Thyroid gland (tissue), 4 donors: ENCODE measurements around the gene TRRAP.

Source experiments
- POLR2A ChIP-seq, 2 donors: fragments of 450-650 bp; IDR thresholded peaks; one replicate each; pipeline ENCODE4 v1.6.1; 2017; ENCODE audit warnings: antibody characterized with exemption in 2 of 2, mild to moderate bottlenecking in 2 of 2, moderate library complexity in 1 of 2
- TF ChIP-seq, protein P1 (sequence below), 6 experiments: fragments of 200-600 bp in 3 of 6; fragments of 450-650 bp in 3 of 6; sonication (generic) in 3 of 6; IDR thresholded peaks; one replicate each; pipeline ENCODE4 v1.5.1; 2016 to 2019; ENCODE audit warnings: antibody characterized with exemption in 6 of 6, mild to moderate bottlenecking in 2 of 6, inconsistent platforms in 1 of 6, moderate library complexity in 1 of 6

DNA sequence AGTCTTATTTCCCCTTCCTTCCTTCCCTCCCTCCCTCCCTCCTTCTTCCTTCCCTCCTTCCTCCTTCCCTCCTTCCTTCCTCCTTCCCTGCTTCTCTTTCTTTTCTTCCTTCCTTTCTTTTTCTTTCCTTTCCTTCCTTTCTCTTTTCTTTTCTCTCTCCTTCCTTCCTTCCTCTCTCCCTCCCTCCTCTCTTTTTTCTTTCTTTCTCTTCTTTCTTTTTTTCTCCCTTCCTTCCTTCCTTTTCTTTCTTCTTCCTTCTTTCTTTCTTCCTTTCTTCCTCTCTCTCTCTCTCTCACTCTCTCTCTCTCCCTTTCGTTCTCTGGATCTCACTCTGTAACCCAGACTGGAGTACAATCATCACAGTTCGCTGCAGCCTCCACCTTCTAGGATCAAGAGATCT, 14.7 kb upstream of the TRRAP start:
- TF ChIP-seq, protein P1, sequence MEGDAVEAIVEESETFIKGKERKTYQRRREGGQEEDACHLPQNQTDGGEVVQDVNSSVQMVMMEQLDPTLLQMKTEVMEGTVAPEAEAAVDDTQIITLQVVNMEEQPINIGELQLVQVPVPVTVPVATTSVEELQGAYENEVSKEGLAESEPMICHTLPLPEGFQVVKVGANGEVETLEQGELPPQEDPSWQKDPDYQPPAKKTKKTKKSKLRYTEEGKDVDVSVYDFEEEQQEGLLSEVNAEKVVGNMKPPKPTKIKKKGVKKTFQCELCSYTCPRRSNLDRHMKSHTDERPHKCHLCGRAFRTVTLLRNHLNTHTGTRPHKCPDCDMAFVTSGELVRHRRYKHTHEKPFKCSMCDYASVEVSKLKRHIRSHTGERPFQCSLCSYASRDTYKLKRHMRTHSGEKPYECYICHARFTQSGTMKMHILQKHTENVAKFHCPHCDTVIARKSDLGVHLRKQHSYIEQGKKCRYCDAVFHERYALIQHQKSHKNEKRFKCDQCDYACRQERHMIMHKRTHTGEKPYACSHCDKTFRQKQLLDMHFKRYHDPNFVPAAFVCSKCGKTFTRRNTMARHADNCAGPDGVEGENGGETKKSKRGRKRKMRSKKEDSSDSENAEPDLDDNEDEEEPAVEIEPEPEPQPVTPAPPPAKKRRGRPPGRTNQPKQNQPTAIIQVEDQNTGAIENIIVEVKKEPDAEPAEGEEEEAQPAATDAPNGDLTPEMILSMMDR (IDR thresholded peaks at IDR 0.05), result no peak
- TF ChIP-seq POLR2A (IDR thresholded peaks at IDR 0.05), result no peak
